MM.1S (cell line): ENCODE results near the gene ADD1.

Experiments
- DNase-seq: peaks from one replicate; pipeline ENCODE4 v3.0.0-alpha.2; 2015
- H2AFZ ChIP-seq: fragments of 300-600 bp; sonication (generic); 2 replicates; pipeline ENCODE4 v1.6.0; 2016; ENCODE audit warnings: antibody characterized with exemption, low read length
- H3F3A ChIP-seq: fragments of 300-600 bp; sonication (generic); 2 replicates; pipeline ENCODE4 v1.6.1; 2016; ENCODE audit warnings: mild to moderate bottlenecking, antibody characterized with exemption, low read length, moderate library complexity, mixed read lengths; ENCODE audit not compliant: insufficient read depth
- H3K27ac ChIP-seq: fragments of 300-600 bp; sonication (generic); 2 replicates; pipeline ENCODE4 v1.5.1; 2016; ENCODE audit warnings: mild to moderate bottlenecking, low read length
- H3K27me3 ChIP-seq: fragments of 300-600 bp; sonication (generic); replicated peaks from 2 replicates; pipeline ENCODE4 v1.6.0; 2016; ENCODE audit warnings: low read length; ENCODE audit not compliant: insufficient read depth
- H3K36me3 ChIP-seq: fragments of 300-600 bp; sonication (generic); replicated peaks from 2 replicates; pipeline ENCODE4 v1.6.1; 2016; ENCODE audit warnings: mild to moderate bottlenecking, low read length, mixed read lengths; ENCODE audit not compliant: insufficient read depth
- H3K4me1 ChIP-seq: fragments of 300-600 bp; sonication (generic); 2 replicates; pipeline ENCODE4 v1.6.1; 2016; ENCODE audit warnings: low read length, mixed read lengths
- H3K4me2 ChIP-seq: fragments of 300-600 bp; sonication (generic); 2 replicates; pipeline ENCODE4 v1.6.0; 2016; ENCODE audit warnings: low read depth, low read length
- H3K4me3 ChIP-seq: fragments of 300-600 bp; sonication (generic); 2 replicates; pipeline ENCODE4 v1.5.1; 2016; ENCODE audit warnings: low read length, mixed read lengths
- H3K79me2 ChIP-seq: fragments of 300-600 bp; sonication (generic); 2 replicates; pipeline ENCODE4 v1.6.1; 2016; ENCODE audit warnings: mixed run types, low read length, mixed read lengths
- H3K9ac ChIP-seq: fragments of 300-600 bp; sonication (generic); 2 replicates; pipeline ENCODE4 v1.6.1; 2016; ENCODE audit warnings: low read length, mixed read lengths
- H3K9me2 ChIP-seq: fragments of 300-600 bp; sonication (generic); replicated peaks from 2 replicates; pipeline ENCODE4 v1.6.1; 2016; ENCODE audit warnings: mild to moderate bottlenecking, low read length, mixed read lengths; ENCODE audit not compliant: insufficient read depth
- H3K9me3 ChIP-seq: fragments of 300-600 bp; sonication (generic); replicated peaks from 2 replicates; pipeline ENCODE4 v1.6.1; 2016; ENCODE audit warnings: mild to moderate bottlenecking, low read length, mixed read lengths; ENCODE audit not compliant: insufficient read depth
- H4K20me1 ChIP-seq: fragments of 300-600 bp; sonication (generic); 2 replicates; pipeline ENCODE4 v1.6.1; 2016; ENCODE audit warnings: mild to moderate bottlenecking, low read length, moderate library complexity, mixed read lengths; ENCODE audit not compliant: insufficient read depth
- CTCF ChIP-seq: fragments of 300-600 bp; sonication (generic); IDR thresholded peaks from 2 replicates; pipeline ENCODE4 v1.5.1; 2016; ENCODE audit warnings: antibody characterized with exemption, low read length, mixed read lengths
- EZH2 ChIP-seq: fragments of 300-600 bp; sonication (generic); optimal IDR thresholded peaks from 2 replicates; pipeline ENCODE3; 2017; ENCODE audit warnings: low read depth, mild to moderate bottlenecking, antibody characterized with exemption, low read length, mixed read lengths
- EZH2phosphoT487 ChIP-seq: fragments of 300-600 bp; sonication (generic); IDR thresholded peaks from 2 replicates; pipeline ENCODE4 v1.6.1; 2018; ENCODE audit warnings: antibody characterized with exemption, low read length

Gene ADD1

DNA sequence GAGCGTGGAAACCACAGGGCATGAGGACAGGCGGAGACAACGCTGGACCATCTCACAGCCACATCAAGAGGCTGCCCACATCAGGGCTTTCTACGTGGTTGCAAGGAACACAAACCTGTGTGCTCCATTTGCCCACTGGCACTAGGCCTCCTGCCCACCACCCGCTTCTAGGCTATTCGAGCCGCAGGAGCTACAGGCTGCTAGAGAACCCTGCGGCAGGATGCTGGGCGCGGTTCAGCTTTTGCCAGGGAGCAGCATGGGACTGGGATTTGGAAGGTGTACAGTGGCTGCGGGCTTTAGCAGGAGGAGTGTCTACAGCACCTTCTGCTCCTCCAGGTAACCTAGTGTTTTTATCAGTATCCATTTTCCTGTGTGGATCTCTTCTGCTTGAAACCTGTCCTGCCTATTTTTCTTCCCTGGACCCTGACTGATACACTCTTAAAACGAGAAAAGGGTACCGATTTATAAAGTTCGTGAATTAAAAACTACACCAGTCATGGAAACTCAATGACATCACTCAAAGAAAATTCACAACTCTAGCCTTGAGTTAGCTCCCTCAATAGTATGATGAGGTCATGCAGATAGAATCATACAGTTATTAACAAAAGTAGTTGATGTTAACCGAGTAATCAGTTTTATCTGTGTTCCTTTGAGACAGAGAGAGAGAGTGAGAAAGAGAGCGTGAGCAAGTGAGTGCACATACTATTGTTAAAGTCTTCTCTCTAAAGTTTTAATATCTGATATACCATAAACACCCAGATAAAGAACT is 106.8 kb downstream of the ADD1 start:
- Histone ChIP-seq H3K4me2 (no peak overlapping the region), H2AFZ (no peak overlapping the region), H3K27ac (no peak overlapping the region), H3F3A (peaks cover 11% of the 10 kb centered on the region), H3K9ac (no peak overlapping the region), H3K27me3 (no peaks in the 10 kb centered on the region), H3K9me3 (no peaks in the 10 kb centered on the region), H3K4me3 (no peak overlapping the region), H3K79me2 (peaks cover 28% of the 10 kb centered on the region), H3K36me3 (peaks cover 22% of the 10 kb centered on the region), H3K4me1 (no peaks in the 10 kb centered on the region), H3K9me2 (no peaks in the 10 kb centered on the region), H4K20me1 (0 out of 2 replicates have a peak, but pooled peaks cover under 1% of the 10 kb centered on the region)
- DNase-seq = no peak
- TF ChIP-seq EZH2 = no peak

DNA sequence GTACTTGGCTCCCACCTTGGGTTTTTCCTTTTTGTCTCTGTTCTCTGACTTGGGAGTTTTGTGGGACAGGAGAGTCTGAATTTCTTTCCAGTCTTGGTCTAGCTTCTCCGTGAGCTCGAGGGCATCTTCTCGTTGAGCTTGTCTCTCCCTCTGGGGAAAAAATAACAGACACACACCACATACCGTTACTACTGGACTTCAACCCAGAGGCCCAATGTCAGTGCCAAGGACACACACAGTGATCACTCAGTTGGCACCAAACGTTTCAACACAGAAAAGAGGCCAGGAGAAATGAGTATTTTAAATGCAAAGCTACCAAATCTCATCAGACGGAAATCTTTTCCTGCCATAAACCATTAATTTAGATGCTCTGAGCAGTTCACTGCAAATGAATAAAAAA is 109.9 kb downstream of the ADD1 start:
- Histone ChIP-seq H3K4me1 (no peaks in the 10 kb centered on the region), H3K4me3 (no peak overlapping the region), H3K9me2 (no peaks in the 10 kb centered on the region), H3K4me2 (no peak overlapping the region), H3K36me3 (peaks cover 37% of the 10 kb centered on the region), H4K20me1 (peaks cover 15% of the 10 kb centered on the region), H3K27me3 (no peaks in the 10 kb centered on the region), H3K27ac (no peak overlapping the region), H3K9ac (no peak overlapping the region), H3K9me3 (no peaks in the 10 kb centered on the region), H2AFZ (no peak overlapping the region), H3K79me2 (peaks cover 43% of the 10 kb centered on the region), H3F3A (peaks cover 25% of the 10 kb centered on the region)
- no peak for DNase-seq
- no peak for TF ChIP-seq EZH2
- TF ChIP-seq CTCF = no peak
- TF ChIP-seq EZH2phosphoT487 = no peak

- peaks cover 48% of the 10 kb centered on the region for H3K79me2 ChIP-seq
- no peaks in the 10 kb centered on the region; the same call in 1 of the 2 replicates for H3K4me1 ChIP-seq
- H3K4me3 ChIP-seq = no peak overlapping the region
- no peaks in the 10 kb centered on the region for H3K9me2 ChIP-seq
- peaks cover 22% of the 10 kb centered on the region for H4K20me1 ChIP-seq
- H3K9me3 ChIP-seq = no peaks in the 10 kb centered on the region
- no peak overlapping the region for H2AFZ ChIP-seq
- no peak overlapping the region for H3K9ac ChIP-seq
- H3K27ac ChIP-seq = no peak overlapping the region
- H3K27me3 ChIP-seq = no peaks in the 10 kb centered on the region
- H3K36me3 ChIP-seq = peaks cover 32% of the 10 kb centered on the region
- peaks cover 25% of the 10 kb centered on the region for H3F3A ChIP-seq
- TF ChIP-seq EZH2phosphoT487 (no peak), CTCF (no peak), EZH2 (no peak)
- no peak overlapping the region for H3K4me2 ChIP-seq
- peak; percentile 23 for DNase-seq
Observed at GRCh38 chr4:2954358-2955185, 110.9 kb downstream of the ADD1 start.
